ENCODE data around the gene LRRC75A.

LRRC75A gene

DNA sequence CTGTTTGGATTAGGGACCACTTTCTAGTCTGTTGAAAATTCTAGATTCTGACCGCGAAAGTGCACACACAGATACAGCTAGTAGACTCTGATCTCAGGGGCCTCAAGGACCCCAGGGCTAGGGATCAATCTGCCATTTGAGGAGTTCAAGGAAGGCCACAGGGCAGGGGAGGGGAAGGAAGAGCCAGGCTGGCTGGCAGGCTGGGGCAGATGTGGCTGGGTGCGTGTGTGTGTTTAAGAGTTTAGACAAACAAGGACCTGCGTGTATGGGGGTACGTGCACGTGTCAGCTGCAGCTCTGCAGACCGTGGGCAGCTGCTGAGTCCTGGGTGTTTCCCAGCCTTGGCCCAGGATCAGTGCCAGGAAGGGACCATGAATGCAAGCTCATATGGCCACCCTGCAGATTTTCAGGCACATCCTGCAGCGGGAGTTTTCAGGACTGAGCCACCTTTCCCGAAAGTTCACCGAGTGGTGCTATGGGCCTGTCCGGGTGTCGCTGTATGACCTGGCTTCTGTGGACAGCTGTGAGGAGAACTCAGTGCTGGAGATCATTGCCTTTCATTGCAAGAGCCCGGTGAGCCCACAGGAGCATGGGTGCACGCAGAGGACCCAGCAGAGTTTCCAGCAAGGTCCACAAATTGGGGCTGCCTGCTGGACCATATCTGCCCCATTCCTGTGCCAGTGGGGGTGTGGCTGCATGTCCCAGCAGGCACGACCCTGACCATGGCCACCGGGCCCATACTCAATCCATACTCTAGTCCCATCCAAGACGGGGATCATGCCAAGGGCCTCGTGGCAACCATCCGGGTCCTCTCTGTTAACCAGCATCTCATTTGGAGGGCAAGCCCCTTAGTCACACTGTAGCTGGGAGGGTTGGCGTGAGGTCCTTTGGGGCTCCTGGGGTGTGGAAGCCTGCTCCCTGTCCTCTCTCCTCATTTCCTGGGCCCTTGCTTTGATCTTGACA is 66.0 kb downstream of the LRRC75A start:
- Histone ChIP-seq H3K4me2 (ENCODE audit: low read depth, low read length, poor library complexity, severe bottlenecking) (no peak overlapping the region), H3K4me1 (ENCODE audit: insufficient read depth, low read length, poor library complexity, severe bottlenecking) (no peaks in the 10 kb centered on the region), H4K20me1 (ENCODE audit: insufficient read depth, low read length, poor library complexity, severe bottlenecking) (peaks cover 4% of the 10 kb centered on the region), H3K79me2 (ENCODE audit: insufficient read depth, low read length) (no peaks in the 10 kb centered on the region), H3K4me3 (ENCODE audit: low read length, poor library complexity, severe bottlenecking) (no peak overlapping the region), H3K9me3 (ENCODE audit: insufficient read depth, low read depth, low read length) (no peaks in the 10 kb centered on the region), H3K36me3 (ENCODE audit: insufficient read depth, low read length) (peaks cover 37% of the 10 kb centered on the region; the same call in 1 of the 2 replicates), H3K27me3 (ENCODE audit: insufficient read depth, low read length, poor library complexity, severe bottlenecking) (no peaks in the 10 kb centered on the region), H3K9me2 (replicated peaks; ENCODE audit: low read depth, low read length) (no peaks in the 10 kb centered on the region), H3K9ac (ENCODE audit: low read depth, low read length, poor library complexity, severe bottlenecking) (no peak overlapping the region), H2AFZ (ENCODE audit: low read length) (no peak overlapping the region), H3F3A (ENCODE audit: low read depth) (no peaks in the 10 kb centered on the region)
- TF ChIP-seq, protein P1, sequence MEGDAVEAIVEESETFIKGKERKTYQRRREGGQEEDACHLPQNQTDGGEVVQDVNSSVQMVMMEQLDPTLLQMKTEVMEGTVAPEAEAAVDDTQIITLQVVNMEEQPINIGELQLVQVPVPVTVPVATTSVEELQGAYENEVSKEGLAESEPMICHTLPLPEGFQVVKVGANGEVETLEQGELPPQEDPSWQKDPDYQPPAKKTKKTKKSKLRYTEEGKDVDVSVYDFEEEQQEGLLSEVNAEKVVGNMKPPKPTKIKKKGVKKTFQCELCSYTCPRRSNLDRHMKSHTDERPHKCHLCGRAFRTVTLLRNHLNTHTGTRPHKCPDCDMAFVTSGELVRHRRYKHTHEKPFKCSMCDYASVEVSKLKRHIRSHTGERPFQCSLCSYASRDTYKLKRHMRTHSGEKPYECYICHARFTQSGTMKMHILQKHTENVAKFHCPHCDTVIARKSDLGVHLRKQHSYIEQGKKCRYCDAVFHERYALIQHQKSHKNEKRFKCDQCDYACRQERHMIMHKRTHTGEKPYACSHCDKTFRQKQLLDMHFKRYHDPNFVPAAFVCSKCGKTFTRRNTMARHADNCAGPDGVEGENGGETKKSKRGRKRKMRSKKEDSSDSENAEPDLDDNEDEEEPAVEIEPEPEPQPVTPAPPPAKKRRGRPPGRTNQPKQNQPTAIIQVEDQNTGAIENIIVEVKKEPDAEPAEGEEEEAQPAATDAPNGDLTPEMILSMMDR (conservative IDR thresholded peaks at IDR 0.05; ENCODE audit: low read length) = no peak
- no peak for TF ChIP-seq EZH2phosphoT487 (IDR thresholded peaks at IDR 0.05; ENCODE audit: borderline replicate concordance)

DNA sequence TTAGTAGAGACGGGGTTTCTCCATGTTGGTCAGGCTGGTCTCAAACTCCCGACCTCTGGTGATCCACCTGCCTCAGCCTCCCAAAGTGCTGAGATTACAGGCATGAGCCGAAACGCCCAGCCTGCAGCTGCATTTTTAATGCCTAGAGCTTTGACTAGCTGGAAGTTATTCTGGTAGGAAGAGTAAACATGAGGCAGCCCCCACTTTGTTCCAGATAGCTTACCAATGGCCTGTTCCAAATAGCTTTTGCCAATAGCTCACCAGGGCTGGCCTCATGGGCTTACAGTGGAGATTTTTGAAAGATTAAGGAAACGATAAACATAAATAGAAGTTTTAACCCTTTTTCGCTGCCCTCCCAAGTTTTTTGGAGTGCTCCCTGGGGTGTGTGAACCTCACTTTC is 66.8 kb downstream of the LRRC75A start:
- TF ChIP-seq EZH2phosphoT487 (IDR thresholded peaks at IDR 0.05; ENCODE audit: borderline replicate concordance) = no peak
- TF ChIP-seq, protein P1 (conservative IDR thresholded peaks at IDR 0.05; ENCODE audit: low read length) = no peak
- no peaks in the 10 kb centered on the region for H3K27me3 ChIP-seq (ENCODE audit: insufficient read depth, low read length, poor library complexity, severe bottlenecking)

DNA sequence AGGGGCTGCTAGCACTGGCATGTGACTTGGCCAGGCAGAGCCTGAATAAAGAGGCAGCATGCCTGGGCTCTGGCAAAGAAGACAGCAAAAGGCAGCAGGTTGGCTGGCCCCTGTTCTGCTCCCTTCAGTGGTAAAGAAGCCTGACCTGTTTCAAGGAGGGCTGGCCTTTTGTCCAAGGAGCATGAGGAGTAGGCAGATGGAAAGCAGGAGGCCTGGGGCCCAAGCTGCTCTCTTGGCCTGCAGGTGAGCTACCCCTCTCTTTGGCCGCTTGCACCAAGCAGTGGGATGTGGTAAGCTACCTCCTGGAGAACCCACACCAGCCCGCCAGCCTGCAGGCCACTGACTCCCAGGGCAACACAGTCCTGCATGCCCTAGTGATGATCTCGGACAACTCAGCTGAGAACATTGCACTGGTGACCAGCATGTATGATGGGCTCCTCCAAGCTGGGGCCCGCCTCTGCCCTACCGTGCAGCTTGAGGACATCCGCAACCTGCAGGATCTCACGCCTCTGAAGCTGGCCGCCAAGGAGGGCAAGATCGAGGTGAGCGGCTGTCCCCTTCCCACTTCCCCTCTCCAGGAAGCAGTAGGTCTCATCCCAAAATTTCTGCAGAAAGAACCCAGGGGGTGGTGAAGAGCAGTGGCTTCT is 68.6 kb downstream of the LRRC75A start:
- Histone ChIP-seq H4K20me1 (ENCODE audit: insufficient read depth, low read length, poor library complexity, severe bottlenecking) (peaks cover 4% of the 10 kb centered on the region), H3K4me1 (ENCODE audit: insufficient read depth, low read length, poor library complexity, severe bottlenecking) (peaks cover 13% of the 10 kb centered on the region)

More for the DNA sequence above, 66.8 kb downstream of the LRRC75A start:
- Histone ChIP-seq H3F3A (ENCODE audit: low read depth) (no peaks in the 10 kb centered on the region), H3K9me2 (replicated peaks; ENCODE audit: low read depth, low read length) (no peaks in the 10 kb centered on the region), H3K9me3 (ENCODE audit: insufficient read depth, low read depth, low read length) (no peaks in the 10 kb centered on the region), H4K20me1 (ENCODE audit: insufficient read depth, low read length, poor library complexity, severe bottlenecking) (peaks cover 4% of the 10 kb centered on the region), H3K9ac (ENCODE audit: low read depth, low read length, poor library complexity, severe bottlenecking) (no peak overlapping the region), H3K4me1 (ENCODE audit: insufficient read depth, low read length, poor library complexity, severe bottlenecking) (no peaks in the 10 kb centered on the region), H2AFZ (ENCODE audit: low read length) (no peak overlapping the region), H3K4me2 (ENCODE audit: low read depth, low read length, poor library complexity, severe bottlenecking) (no peak overlapping the region), H3K36me3 (ENCODE audit: insufficient read depth, low read length) (peaks cover 37% of the 10 kb centered on the region; the same call in 1 of the 2 replicates), H3K4me3 (ENCODE audit: low read length, poor library complexity, severe bottlenecking) (no peak overlapping the region), H3K79me2 (ENCODE audit: insufficient read depth, low read length) (no peaks in the 10 kb centered on the region)

More for the DNA sequence above, 68.6 kb downstream of the LRRC75A start:
- no peak overlapping the region for H3K9ac ChIP-seq (ENCODE audit: low read depth, low read length, poor library complexity, severe bottlenecking)
- H3K4me3 ChIP-seq (ENCODE audit: low read length, poor library complexity, severe bottlenecking) = no peak overlapping the region
- H3K9me3 ChIP-seq (ENCODE audit: insufficient read depth, low read depth, low read length) = no peaks in the 10 kb centered on the region
- TF ChIP-seq, protein P1 (conservative IDR thresholded peaks at IDR 0.05; ENCODE audit: low read length) = no peak
- no peak for TF ChIP-seq EZH2phosphoT487 (IDR thresholded peaks at IDR 0.05; ENCODE audit: borderline replicate concordance)
- no peak overlapping the region for H3K4me2 ChIP-seq (ENCODE audit: low read depth, low read length, poor library complexity, severe bottlenecking)
- H2AFZ ChIP-seq (ENCODE audit: low read length) = no peak overlapping the region
- peaks cover 16% of the 10 kb centered on the region; the same call in 1 of the 2 replicates for H3K79me2 ChIP-seq (ENCODE audit: insufficient read depth, low read length)
- peaks cover 29% of the 10 kb centered on the region; the same call in 1 of the 2 replicates for H3K36me3 ChIP-seq (ENCODE audit: insufficient read depth, low read length)
- no peaks in the 10 kb centered on the region for H3F3A ChIP-seq (ENCODE audit: low read depth)
- no peaks in the 10 kb centered on the region for H3K27me3 ChIP-seq (ENCODE audit: insufficient read depth, low read length, poor library complexity, severe bottlenecking)
- H3K9me2 ChIP-seq (replicated peaks; ENCODE audit: low read depth, low read length) = no peaks in the 10 kb centered on the region
